ENCODE data around the gene KHSRP. TPM values are rescaled to one million over a fixed set of nuclear protein-coding genes. Genes with fewer than 3 reads are reported as not detected.

KHSRP gene
- total RNA-seq, 2 donors from 2014 or later: 214 to 354 TPM

- Mint-ChIP-seq H3K4me3 (peak overlapping the region; percentile 83), H3K27ac (peak overlapping the region; percentile 56), H3K9me3 (no peaks in the 10 kb centered on the region), H3K27me3 (peaks cover 2% of the 10 kb centered on the region), H3K36me3 (ENCODE audit: low read depth) (no peaks in the 10 kb centered on the region), H3K4me1 (peaks cover 16% of the 10 kb centered on the region)
- ATAC-seq (replicated peaks): no peak
Measured at GRCh38 chr19:6457958-6458694, 33.5 kb upstream of the KHSRP start.

GRCh38 chr19:6455924-6456323 lies 31.3 kb upstream of the KHSRP start:
- H3K4me3 Mint-ChIP-seq: no peak overlapping the region
- H3K9me3 Mint-ChIP-seq: no peaks in the 10 kb centered on the region
- ATAC-seq (replicated peaks): no peak
- H3K27me3 Mint-ChIP-seq: peaks cover 2% of the 10 kb centered on the region
- no peaks in the 10 kb centered on the region for H3K36me3 Mint-ChIP-seq (ENCODE audit: low read depth)
- H3K27ac Mint-ChIP-seq: no peak overlapping the region
- H3K4me1 Mint-ChIP-seq: peaks cover 16% of the 10 kb centered on the region

GRCh38 chr19:6453951-6454565 lies 29.4 kb upstream of the KHSRP start:
- Mint-ChIP-seq H3K4me1 (peaks cover 6% of the 10 kb centered on the region), H3K36me3 (ENCODE audit: low read depth) (no peaks in the 10 kb centered on the region)
- no peak for ATAC-seq (replicated peaks)

GRCh38 chr19:6452899-6453298 lies 28.3 kb upstream of the KHSRP start:
- no peaks in the 10 kb centered on the region for H3K4me1 Mint-ChIP-seq
- ATAC-seq (replicated peaks): no peak
- H3K27me3 Mint-ChIP-seq: no peaks in the 10 kb centered on the region

More at GRCh38 chr19:6453951-6454565, 29.4 kb upstream of the KHSRP start:
- H3K27me3 Mint-ChIP-seq: peaks cover 2% of the 10 kb centered on the region
- no peak overlapping the region for H3K4me3 Mint-ChIP-seq
- no peak overlapping the region for H3K27ac Mint-ChIP-seq
- no peaks in the 10 kb centered on the region for H3K9me3 Mint-ChIP-seq

GRCh38 chr19:6452223-6452614 lies 27.6 kb upstream of the KHSRP start:
- ATAC-seq (replicated peaks): no peak
- Mint-ChIP-seq H3K4me3 (no peak overlapping the region), H3K4me1 (no peaks in the 10 kb centered on the region), H3K36me3 (ENCODE audit: low read depth) (no peaks in the 10 kb centered on the region), H3K27ac (no peak overlapping the region), H3K9me3 (no peaks in the 10 kb centered on the region), H3K27me3 (no peaks in the 10 kb centered on the region)

More at GRCh38 chr19:6452899-6453298, 28.3 kb upstream of the KHSRP start:
- Mint-ChIP-seq H3K36me3 (ENCODE audit: low read depth) (no peaks in the 10 kb centered on the region), H3K4me3 (no peak overlapping the region), H3K9me3 (no peaks in the 10 kb centered on the region), H3K27ac (no peak overlapping the region)

GRCh38 chr19:6451583-6452222 lies 27.1 kb upstream of the KHSRP start:
- H3K4me3 Mint-ChIP-seq: no peak overlapping the region
- ATAC-seq (replicated peaks): no peak
- H3K27me3 Mint-ChIP-seq: no peaks in the 10 kb centered on the region
- H3K9me3 Mint-ChIP-seq: no peaks in the 10 kb centered on the region
- H3K27ac Mint-ChIP-seq: no peak overlapping the region
- H3K36me3 Mint-ChIP-seq (ENCODE audit: low read depth): no peaks in the 10 kb centered on the region
- H3K4me1 Mint-ChIP-seq: no peaks in the 10 kb centered on the region

- H3K36me3 Mint-ChIP-seq (ENCODE audit: low read depth): no peaks in the 10 kb centered on the region
- no peak overlapping the region for H3K4me3 Mint-ChIP-seq
- no peak overlapping the region for H3K27ac Mint-ChIP-seq
- H3K9me3 Mint-ChIP-seq: no peaks in the 10 kb centered on the region
- ATAC-seq (replicated peaks): no peak
- no peaks in the 10 kb centered on the region for H3K4me1 Mint-ChIP-seq
- no peaks in the 10 kb centered on the region for H3K27me3 Mint-ChIP-seq
Measured at GRCh38 chr19:6450166-6450565, 25.6 kb upstream of the KHSRP start.

GRCh38 chr19:6448045-6448444 lies 23.4 kb upstream of the KHSRP start:
- H3K27me3 Mint-ChIP-seq: no peaks in the 10 kb centered on the region
- H3K27ac Mint-ChIP-seq: no peak overlapping the region
- no peaks in the 10 kb centered on the region for H3K36me3 Mint-ChIP-seq (ENCODE audit: low read depth)
- no peak overlapping the region for H3K4me3 Mint-ChIP-seq
- H3K4me1 Mint-ChIP-seq: no peaks in the 10 kb centered on the region
- H3K9me3 Mint-ChIP-seq: no peaks in the 10 kb centered on the region
- ATAC-seq (replicated peaks): no peak

GRCh38 chr19:6446452-6446851 lies 21.8 kb upstream of the KHSRP start:
- no peak for ATAC-seq (replicated peaks)
- Mint-ChIP-seq H3K36me3 (ENCODE audit: low read depth) (no peaks in the 10 kb centered on the region), H3K4me3 (no peak overlapping the region), H3K27ac (peak overlapping the region; percentile 22), H3K9me3 (no peaks in the 10 kb centered on the region), H3K27me3 (no peaks in the 10 kb centered on the region), H3K4me1 (no peaks in the 10 kb centered on the region)

- no peaks in the 10 kb centered on the region for H3K4me1 Mint-ChIP-seq
- ATAC-seq (replicated peaks): no peak
Measured at GRCh38 chr19:6443986-6444385, 19.4 kb upstream of the KHSRP start.

GRCh38 chr19:6442087-6442688 lies 17.6 kb upstream of the KHSRP start:
- Mint-ChIP-seq H3K36me3 (ENCODE audit: low read depth) (no peaks in the 10 kb centered on the region), H3K9me3 (no peaks in the 10 kb centered on the region), H3K4me1 (no peaks in the 10 kb centered on the region)

More at GRCh38 chr19:6443986-6444385, 19.4 kb upstream of the KHSRP start:
- H3K36me3 Mint-ChIP-seq (ENCODE audit: low read depth): no peaks in the 10 kb centered on the region
- H3K27me3 Mint-ChIP-seq: no peaks in the 10 kb centered on the region
- no peak overlapping the region for H3K4me3 Mint-ChIP-seq
- no peaks in the 10 kb centered on the region for H3K9me3 Mint-ChIP-seq
- no peak overlapping the region for H3K27ac Mint-ChIP-seq

GRCh38 chr19:6440905-6441304 lies 16.3 kb upstream of the KHSRP start:
- H3K36me3 Mint-ChIP-seq (ENCODE audit: low read depth): no peaks in the 10 kb centered on the region
- no peaks in the 10 kb centered on the region for H3K27me3 Mint-ChIP-seq
- peak overlapping the region; percentile 25 for H3K27ac Mint-ChIP-seq
- H3K9me3 Mint-ChIP-seq: no peaks in the 10 kb centered on the region
- H3K4me1 Mint-ChIP-seq: no peaks in the 10 kb centered on the region
- no peak overlapping the region for H3K4me3 Mint-ChIP-seq
- ATAC-seq (replicated peaks): no peak

More at GRCh38 chr19:6442087-6442688, 17.6 kb upstream of the KHSRP start:
- no peak for ATAC-seq (replicated peaks)
- no peak overlapping the region for H3K27ac Mint-ChIP-seq
- H3K27me3 Mint-ChIP-seq: no peaks in the 10 kb centered on the region
- H3K4me3 Mint-ChIP-seq: no peak overlapping the region

GRCh38 chr19:6439743-6440142 lies 15.1 kb upstream of the KHSRP start:
- Mint-ChIP-seq H3K4me3 (no peak overlapping the region), H3K36me3 (ENCODE audit: low read depth) (no peaks in the 10 kb centered on the region), H3K9me3 (no peaks in the 10 kb centered on the region), H3K27me3 (no peaks in the 10 kb centered on the region), H3K4me1 (no peaks in the 10 kb centered on the region), H3K27ac (no peak overlapping the region)
- no peak for ATAC-seq (replicated peaks)

GRCh38 chr19:6433663-6434062 lies 9.1 kb upstream of the KHSRP start, which contains the start of gene SLC25A41:
TSS of gene SLC25A41 (minus strand) at chr19:6433763. CDS start at chr19:6433693, 70 bp downstream.
- Mint-ChIP-seq H3K9me3 (no peaks in the 10 kb centered on the region), H3K27me3 (peaks cover 4% of the 10 kb centered on the region), H3K27ac (no peak within 1 kb of the TSS), H3K4me1 (no peaks in the 10 kb centered on the region), H3K4me3 (no peak within 1 kb of the TSS), H3K36me3 (ENCODE audit: low read depth) (no peaks in the 10 kb centered on the region)
- ATAC-seq (replicated peaks): no peak
